HG03520 (cell line): ENCODE results near the gene C5orf46.
A peak's percentile ranks its signal among the peaks of the same experiment; 100 is the strongest.
"Not testable (repeated sequence)": the region's sequence is repeated elsewhere in the genome, so short reads cannot be mapped to it uniquely, and the experiment has no call there.

Experiments
- ATAC-seq: cut with Tn5 transposase; IDR thresholded peaks from one replicate; pipeline ENCODE4 v1.9.1; 2021; ENCODE audit warnings: mild to moderate bottlenecking, moderate library complexity; ENCODE audit not compliant: unreplicated experiment

Gene C5orf46

GRCh38 chr5:147906326-147907095 is at the start of gene C5orf46:
Gene C5orf46 (minus strand): TSS chr5:147906538. CDS start chr5:147906501, 37 bp downstream.
- no peak for ATAC-seq

- ATAC-seq: no peak
These were observed 48.6 kb upstream of the C5orf46 start for GRCh38 chr5:147954971-147955370.

- peak; percentile 83 for ATAC-seq
These were observed 43.6 kb upstream of the C5orf46 start for GRCh38 chr5:147949711-147950573.

- ATAC-seq: not testable (repeated sequence)
These were observed 40.4 kb upstream of the C5orf46 start for GRCh38 chr5:147946658-147947274.

- no peak for ATAC-seq
These were observed 33.2 kb upstream of the C5orf46 start for GRCh38 chr5:147939431-147940114.

- ATAC-seq: no peak
These were observed 28.7 kb upstream of the C5orf46 start for GRCh38 chr5:147935032-147935431.

- ATAC-seq: peak; percentile 92
These were observed 24.4 kb upstream of the C5orf46 start for GRCh38 chr5:147930769-147931168.

GRCh38 chr5:147927901-147928300 is 21.6 kb upstream of the C5orf46 start:
- no peak for ATAC-seq

GRCh38 chr5:147925020-147925419 is 18.7 kb upstream of the C5orf46 start:
- no peak for ATAC-seq

GRCh38 chr5:147921136-147921535 is 14.8 kb upstream of the C5orf46 start:
- no peak for ATAC-seq

- no peak for ATAC-seq
These were observed 14.2 kb upstream of the C5orf46 start for GRCh38 chr5:147920420-147921030.

- no peak for ATAC-seq
These were observed 12.6 kb upstream of the C5orf46 start for GRCh38 chr5:147918899-147919298.

- ATAC-seq: no peak
These were observed 11.9 kb upstream of the C5orf46 start for GRCh38 chr5:147918101-147918685.

- no peak for ATAC-seq
These were observed 7.4 kb upstream of the C5orf46 start for GRCh38 chr5:147913786-147914185.

GRCh38 chr5:147912011-147912410 is 5.7 kb upstream of the C5orf46 start:
- no peak for ATAC-seq

- ATAC-seq: no peak
These were observed 5.1 kb upstream of the C5orf46 start for GRCh38 chr5:147911427-147911826.

GRCh38 chr5:147904110-147904509 is 2.2 kb downstream of the C5orf46 start:
- no peak for ATAC-seq

- no peak for ATAC-seq
These were observed 3.7 kb downstream of the C5orf46 start for GRCh38 chr5:147902609-147903115.

- no peak for ATAC-seq
These were observed 4.7 kb downstream of the C5orf46 start for GRCh38 chr5:147901599-147902039.

- no peak for ATAC-seq
These were observed 7.4 kb downstream of the C5orf46 start for GRCh38 chr5:147898875-147899401.
